ENCODE measurements around the gene DPYD.

GRCh38 chr1:97041026-97041425, 879.8 kb downstream of the DPYD start:
- TF ChIP-seq YY1 (IDR thresholded peaks at IDR 0.05; ENCODE audit: insufficient read depth, insufficient read length) = no peak
- TF ChIP-seq SUZ12 (IDR thresholded peaks at IDR 0.05; ENCODE audit: extremely low read depth, insufficient read depth, insufficient read length) = no peak
